G401 (cell line): ENCODE measurements around the gene HLA-DMB. TPM values are rescaled to one million over a fixed set of nuclear protein-coding genes. Genes with fewer than 3 reads are reported as not detected.
"Not testable (repeated sequence)": the region's sequence is repeated elsewhere in the genome, so short reads cannot be mapped to it uniquely, and the experiment has no call there.

Experiments
- DNase-seq: peaks from one replicate; pipeline ENCODE4 v3.0.0-alpha.2; 2015; ENCODE audit warnings: low spot score
- in situ Hi-C: cut with HindIII; loops from 2 replicates; pipeline ENCODE4 v1.10.0; 2016; ENCODE audit warnings: low sequenced_read_pairs, mixed read lengths
- total RNA-seq: library from RNA; depleted of rRNA; stranded (reverse); fragments of >200 nt; shearing (Covaris generic); gene quantifications from 2 replicates; pipeline ENCODE4 v1.2.3, GENCODE V29; 2014

HLA-DMB gene
- total RNA-seq, 1 experiment from 2014 or later, result 8.0 TPM

DNA sequence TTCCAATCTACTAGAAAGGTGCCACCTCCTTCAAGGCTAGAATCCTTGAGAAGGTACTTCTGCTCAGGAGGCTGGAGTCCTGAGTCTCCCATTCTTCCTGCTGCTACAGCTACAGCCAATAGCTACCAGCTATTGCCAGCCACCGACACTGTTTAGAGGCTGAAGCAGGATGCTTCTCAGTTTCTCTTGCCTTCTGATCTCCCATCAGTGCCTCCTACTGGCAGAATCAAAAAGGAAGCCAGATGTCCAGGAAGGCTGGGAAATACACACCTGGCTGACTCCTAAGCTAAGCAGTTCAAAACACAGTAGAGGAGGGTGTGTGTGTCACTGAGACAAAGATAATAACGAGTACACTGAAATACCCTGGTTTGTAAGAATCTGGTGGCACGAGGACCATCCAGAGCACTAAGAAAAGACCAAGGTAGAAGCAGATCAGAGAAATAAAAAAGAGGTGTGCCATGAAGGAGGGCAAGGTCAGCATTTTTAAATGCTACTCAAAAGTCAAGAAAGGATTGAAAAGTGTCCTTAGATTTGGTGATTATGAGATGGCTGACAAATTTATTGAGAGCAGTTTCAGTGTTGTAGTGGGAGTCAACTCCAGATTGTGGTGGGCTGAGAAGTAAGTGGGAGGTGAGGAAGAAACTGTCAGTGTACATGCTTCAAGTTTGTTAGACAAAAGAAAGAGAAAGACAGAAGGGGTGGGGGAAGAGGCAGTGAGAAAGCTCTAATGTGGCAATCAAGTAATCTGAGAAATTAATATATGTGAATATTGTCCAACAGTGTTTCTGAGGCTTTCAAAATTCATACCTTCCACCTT, 14.4 kb upstream of the HLA-DMB start:
- in situ Hi-C loops, result no loop called here
- no peak for DNase-seq

DNA sequence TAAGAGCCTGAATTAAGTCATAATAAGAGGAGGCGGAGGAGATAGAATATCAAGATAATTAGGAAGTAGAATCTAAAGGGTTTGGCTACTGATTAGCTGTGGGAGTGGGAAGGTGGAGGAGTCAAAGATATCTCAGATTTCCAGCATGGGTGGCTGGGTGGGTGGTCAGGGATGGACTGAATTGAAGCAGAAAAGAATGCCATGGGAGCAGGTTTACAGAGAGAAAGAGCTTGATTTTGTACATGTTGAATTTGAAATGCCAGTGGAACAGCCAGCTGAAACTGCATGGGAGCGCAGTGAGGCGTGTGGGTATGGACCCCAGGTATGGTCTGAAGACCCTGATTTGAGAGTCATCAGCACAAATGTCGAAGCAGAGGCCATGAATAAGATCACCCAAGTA, 13.4 kb upstream of the HLA-DMB start:
- DNase-seq, result no peak
- in situ Hi-C loops, result no loop called here

DNA sequence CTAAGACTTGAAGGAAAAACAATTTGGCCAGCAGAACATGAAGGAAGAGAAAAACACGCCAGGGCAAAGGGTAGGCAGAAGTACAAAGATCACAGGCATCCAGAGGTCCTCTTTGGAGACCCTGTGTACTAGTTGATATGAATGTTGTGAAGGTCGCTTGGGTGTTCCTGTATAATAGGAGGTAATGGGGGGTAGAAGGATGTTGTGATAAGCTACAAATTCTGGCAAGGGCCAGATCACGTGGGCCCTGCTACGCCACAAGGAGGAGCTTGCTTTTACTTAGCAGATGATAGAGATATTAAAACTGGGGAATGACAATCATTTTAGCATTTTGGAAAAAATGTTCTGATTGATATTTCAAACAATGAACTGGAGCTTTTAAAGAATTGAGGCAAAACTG, 12.9 kb upstream of the HLA-DMB start:
- DNase-seq, result no peak
- in situ Hi-C loops, result no loop called here

- in situ Hi-C loops, result no loop called here
- peak; percentile 95 for DNase-seq
Measured at GRCh38 chr6:32952817-32953739, 12.2 kb upstream of the HLA-DMB start, which contains the start of gene HLA-DMA. Gene HLA-DMA, minus strand, starts transcription at chr6:32953097. Its CDS starts 61 bp downstream, at chr6:32953036.

DNA sequence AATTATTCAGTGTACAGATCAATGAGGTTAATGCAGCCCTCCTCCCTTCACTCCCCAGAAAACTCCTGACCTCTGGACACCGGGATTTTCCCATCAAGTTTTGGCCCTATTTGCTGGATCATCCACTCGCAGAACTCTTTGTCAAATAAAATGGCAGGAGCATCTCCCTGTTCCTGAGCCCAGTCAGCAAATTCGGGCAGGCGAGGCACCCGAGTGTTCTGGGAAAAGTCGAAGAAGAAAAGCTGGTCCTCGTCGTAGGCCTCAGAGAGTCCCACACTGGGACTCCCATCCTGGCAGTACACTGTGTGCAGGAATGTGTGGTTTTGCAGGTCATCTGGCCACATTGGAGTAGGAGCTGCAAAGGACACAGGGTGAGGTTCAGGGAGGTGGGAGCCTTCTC, 9.6 kb upstream of the HLA-DMB start:
- in situ Hi-C loops, result no loop called here
- DNase-seq, result no peak

- no peak for DNase-seq
- in situ Hi-C loops, result no loop called here
Measured at GRCh38 chr6:32950010-32950409, 9.2 kb upstream of the HLA-DMB start.

GRCh38 chr6:32949113-32949512, 8.3 kb upstream of the HLA-DMB start:
- DNase-seq, result no peak
- in situ Hi-C loops, result loop anchor here (10.0 kb wide), 1 partner anchor 124 kb away; no protein-coding TSS in a partner anchor

DNA sequence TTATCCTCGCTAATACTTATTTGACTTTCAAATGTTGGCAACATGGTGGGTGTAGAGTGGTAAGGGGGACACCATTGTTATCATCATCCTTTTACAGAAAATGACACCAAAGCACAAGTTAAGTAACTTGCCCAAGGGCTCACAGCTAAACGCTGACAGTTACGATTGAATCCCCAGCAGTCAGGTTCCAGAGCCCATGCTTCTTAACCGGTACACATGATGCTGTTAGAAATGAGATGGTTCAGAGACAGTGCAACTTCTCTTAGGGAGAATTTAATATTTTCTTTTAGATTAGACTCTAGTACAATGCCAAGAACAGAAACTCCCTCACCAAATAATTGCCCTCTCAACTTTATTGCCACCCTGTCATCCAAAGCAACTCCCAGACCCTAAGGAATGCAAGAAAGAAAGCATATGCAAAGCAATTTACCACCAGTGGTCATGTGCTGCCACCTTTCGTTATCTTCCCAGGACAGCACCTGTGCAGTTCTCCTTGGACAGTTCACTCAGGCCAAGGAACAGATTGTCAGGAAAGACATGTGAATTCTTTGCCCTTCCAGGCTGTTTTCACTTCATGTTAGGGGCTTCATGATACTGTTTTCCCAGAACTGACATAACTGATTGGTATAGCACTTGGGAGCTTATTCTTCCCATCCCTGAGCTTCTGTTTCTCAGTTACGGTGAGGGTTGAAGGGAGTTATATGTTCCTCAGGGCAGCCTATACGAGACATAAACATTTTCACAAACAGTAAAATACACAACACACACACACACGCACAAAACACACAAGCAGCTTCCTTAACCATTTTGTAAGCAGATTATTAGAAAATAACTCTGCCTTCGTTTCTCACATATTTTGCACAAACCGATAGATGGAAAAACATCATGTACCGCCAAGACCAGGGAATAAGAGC, 7.0 kb upstream of the HLA-DMB start:
- DNase-seq, result peak; percentile 60
- in situ Hi-C loops, result loop anchor here (10.0 kb wide), 1 partner anchor 123 kb away; no protein-coding TSS in a partner anchor

DNA sequence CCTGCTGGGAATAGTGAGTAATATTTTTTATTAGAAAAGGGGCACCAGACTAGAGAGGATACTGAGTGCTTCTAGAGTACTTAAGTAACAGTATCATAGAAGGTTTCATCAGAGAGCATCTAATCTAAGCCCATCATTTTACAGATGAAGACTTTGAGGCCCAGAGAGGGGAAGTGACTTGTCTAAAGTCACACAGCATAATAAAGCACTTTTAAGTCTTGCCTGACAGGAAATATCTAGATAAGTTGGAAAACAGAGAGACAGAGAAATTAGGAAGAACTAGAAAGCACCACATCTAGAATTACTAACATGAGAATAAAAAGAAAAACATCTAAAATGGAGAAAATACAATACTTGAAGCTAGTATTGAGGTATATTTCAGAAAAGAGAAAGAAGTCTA, 6.1 kb upstream of the HLA-DMB start:
- DNase-seq, result no peak
- in situ Hi-C loops, result loop anchor here (10.0 kb wide), 1 partner anchor 122 kb away; no protein-coding TSS in a partner anchor

DNA sequence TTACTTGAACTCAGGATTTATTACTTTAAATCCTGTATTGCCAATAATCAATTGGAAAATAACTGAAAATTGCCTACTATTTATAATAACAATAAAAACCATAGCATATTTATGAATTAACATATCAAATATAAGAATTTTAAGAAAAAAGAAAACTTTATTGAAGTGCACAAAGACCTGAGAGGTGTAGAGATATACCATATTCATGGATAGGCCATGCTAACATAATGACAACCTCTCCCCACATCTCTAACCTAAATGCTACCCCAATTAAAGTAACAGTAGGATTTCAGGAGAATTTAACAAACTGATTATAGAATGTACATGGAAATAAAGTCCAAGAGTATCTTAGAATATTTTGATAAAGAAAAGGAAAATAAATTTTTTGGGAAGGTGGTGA, 5.1 kb upstream of the HLA-DMB start:
- DNase-seq, result no peak
- in situ Hi-C loops, result loop anchor here (10.0 kb wide), 1 partner anchor 121 kb away; no protein-coding TSS in a partner anchor

DNA sequence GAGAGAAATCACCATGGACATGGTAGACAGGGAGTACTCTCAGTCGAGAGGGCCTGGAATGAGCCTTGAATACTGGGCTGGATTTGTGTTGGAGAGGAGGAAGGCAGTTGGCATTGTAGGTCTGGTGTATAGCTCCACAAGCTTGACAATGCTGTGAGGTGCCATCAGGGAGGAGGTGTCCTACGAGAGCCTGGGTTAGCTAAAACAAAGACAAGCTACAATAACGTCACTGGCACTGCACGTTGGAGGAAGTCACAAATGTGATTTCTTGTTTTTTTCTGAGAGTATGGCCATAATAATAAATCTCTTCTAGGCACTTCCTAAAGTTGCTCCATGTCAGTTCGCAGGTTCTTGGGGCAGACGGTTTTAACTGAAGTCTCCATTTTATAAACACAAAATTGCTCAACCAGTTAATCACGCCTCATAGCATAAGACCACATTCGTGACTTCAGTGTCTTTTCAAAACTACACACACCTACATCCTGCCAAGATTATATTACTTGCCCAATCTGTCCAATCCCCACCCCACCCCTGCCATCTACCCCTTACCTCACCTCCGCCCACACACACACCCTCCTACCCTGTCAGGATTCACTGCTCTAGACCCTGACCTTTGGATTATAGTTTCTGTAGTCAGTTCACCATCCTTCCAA, 4.4 kb upstream of the HLA-DMB start:
- in situ Hi-C loops, result loop anchor here (10.0 kb wide), 1 partner anchor 120 kb away; no protein-coding TSS in a partner anchor
- no peak for DNase-seq

DNA sequence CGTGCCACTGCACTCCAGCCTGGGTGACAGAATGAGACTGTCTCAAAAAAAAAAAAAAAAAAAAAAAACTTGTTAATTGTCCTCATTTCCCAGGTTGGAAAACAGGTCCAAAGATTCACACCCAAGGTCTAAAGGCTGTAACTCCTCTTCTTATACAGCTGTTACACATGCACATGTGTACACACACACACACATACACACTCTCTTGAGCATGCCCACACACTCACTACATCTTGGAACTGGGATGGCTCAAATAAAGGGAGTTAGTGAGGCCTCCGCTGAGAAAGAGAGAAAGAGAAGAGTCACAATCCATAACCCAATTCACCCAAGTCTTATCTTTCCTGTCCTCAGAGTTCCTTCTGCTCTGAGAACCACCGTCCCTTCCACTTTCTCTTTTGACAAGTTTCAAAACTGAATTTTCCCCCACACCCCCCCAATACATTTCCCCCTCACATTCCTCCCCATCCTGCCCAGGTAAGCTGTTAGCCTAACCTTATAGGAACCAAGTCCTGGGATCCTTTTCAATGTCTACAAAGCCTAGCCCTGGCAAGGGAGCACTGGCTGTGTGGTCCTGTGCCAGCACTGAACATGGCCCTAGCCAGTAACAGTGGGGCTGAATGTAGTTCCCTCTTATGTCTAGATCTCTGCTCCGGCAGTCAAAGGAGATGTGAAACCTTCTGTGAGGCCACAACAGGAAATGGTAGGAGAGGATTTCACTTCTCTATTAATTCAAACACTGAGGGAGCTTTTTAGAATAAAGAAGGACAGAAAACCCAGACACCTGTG, 3.2 kb upstream of the HLA-DMB start:
- in situ Hi-C loops, result loop anchor here (10.0 kb wide), 1 partner anchor 119 kb away; no protein-coding TSS in a partner anchor

GRCh38 chr6:32942555-32943123, 1.8 kb upstream of the HLA-DMB start:
- not testable (repeated sequence) for DNase-seq
- in situ Hi-C loops, result loop anchor here (10.0 kb wide), 1 partner anchor 118 kb away; no protein-coding TSS in a partner anchor

More for the DNA sequence above, 3.2 kb upstream of the HLA-DMB start:
- DNase-seq, result no peak

DNA sequence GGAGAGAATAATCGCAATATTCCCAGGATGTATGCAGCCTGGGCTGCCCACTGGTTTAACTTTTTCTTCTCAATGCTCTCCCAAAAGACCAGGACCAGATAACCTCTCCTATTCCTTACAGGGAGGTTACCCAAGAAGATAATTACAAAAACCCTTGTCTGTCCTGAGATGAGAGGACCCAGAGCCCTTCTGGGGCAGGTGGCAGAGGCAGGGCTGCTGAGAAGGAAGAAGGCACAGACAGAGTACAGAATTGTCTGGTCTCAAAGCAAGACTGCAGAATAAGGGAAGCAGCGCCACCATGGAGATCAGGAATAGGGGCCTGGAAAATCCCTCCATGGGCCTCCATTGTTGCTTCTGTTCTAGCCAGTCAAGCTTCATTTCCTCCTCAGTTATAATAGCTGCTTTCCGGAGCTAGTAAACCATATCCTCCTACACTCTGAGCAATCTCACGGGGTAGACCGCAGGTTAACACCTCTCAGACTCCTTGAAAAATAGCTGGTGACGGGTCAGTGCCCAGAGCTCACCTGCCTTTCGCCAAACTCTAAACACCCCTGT, 463 bp upstream of the HLA-DMB start:
- in situ Hi-C loops, result loop anchor here (10.0 kb wide), 1 partner anchor 116 kb away; no protein-coding TSS in a partner anchor
- no peak for DNase-seq

DNA sequence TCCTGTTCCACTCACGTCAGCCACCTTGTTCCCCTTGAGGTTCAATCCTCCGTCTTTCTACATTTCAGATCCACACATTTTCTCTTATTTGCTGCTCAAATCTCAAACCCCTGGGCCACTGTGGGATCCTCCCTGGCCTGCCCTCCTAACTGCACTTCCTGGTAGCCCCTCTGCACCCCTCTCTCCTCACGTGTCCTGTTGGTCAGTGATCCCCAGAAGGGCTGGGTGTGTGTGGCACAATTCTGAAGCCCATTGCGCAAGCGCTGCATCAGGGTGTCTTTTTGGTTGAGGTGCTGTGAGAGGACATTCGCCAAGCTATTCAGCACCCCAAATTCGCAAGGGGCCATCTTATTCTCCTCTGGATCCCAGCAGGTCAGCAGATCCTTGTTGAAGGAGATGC, 2.3 kb downstream of the HLA-DMB start:
- no peak for DNase-seq
- in situ Hi-C loops, result no loop called here

DNA sequence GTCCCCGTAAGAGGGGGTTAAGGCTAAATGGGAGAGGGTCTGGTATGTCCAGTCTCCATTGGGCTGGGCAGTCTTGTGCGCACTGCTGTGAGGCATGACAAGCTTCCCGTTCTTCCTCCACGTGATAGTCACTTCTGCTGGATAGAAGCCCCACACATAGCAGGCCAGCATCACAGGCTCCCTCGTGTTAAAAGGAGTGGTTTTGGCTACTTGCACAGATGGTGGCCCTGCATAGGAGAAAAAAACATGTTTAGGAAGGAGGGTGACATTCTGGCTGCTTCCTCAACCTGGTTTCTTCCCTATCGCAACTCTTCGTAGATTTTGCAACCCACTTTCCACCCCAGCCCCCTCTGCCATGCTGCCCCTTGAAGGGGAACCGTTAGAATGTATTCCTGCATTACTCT, 3.6 kb downstream of the HLA-DMB start:
- in situ Hi-C loops, result no loop called here
- DNase-seq, result no peak
